Gastroesophageal sphincter (tissue), 4 donors: ENCODE measurements around the gene GALNTL6. TPM values are rescaled to one million over a fixed set of nuclear protein-coding genes. Genes with fewer than 3 reads are reported as not detected.

Source experiments
- ATAC-seq: fragments of 150-250 bp; one replicate; pipeline ENCODE4 v1.9.1; 2016; ENCODE audit warnings: mild to moderate bottlenecking, moderate library complexity
- H3K27ac ChIP-seq, 4 donors: fragments of 200-600 bp; sonication (generic) in 3 of 4; 1 replicate in 3 of 4; 2 replicates in 1 of 4; pipeline ENCODE4 v1.5.1; 2016 to 2019
- H3K27me3 ChIP-seq: fragments of 200-600 bp; sonication (generic); one replicate; pipeline ENCODE4 v1.5.1; 2019
- H3K36me3 ChIP-seq, 2 donors: fragments of 200-600 bp; sonication (generic); one replicate each; pipeline ENCODE4 v1.5.1; 2019; ENCODE audit warnings: control low read depth in 1 of 2
- H3K4me1 ChIP-seq, 3 donors: fragments of 200-600 bp; sonication (generic); 1 replicate in 2 of 3; 2 replicates in 1 of 3; pipeline ENCODE4 v1.5.1; 2016 to 2019; ENCODE audit warnings: control low read depth in 2 of 3
- H3K4me3 ChIP-seq, 2 donors: fragments of 200-600 bp; sonication (generic); one replicate each; pipeline ENCODE4 v1.5.1; 2019; ENCODE audit warnings: mild to moderate bottlenecking in 1 of 2, moderate library complexity in 1 of 2
- H3K9me3 ChIP-seq, 3 donors: fragments of 200-600 bp; sonication (generic); one replicate each; pipeline ENCODE4 v1.5.1; 2017 to 2019; ENCODE audit warnings: control low read depth in 2 of 3
- CTCF ChIP-seq, 4 experiments: fragments of 200-600 bp in 2 of 4; fragments of 450-650 bp in 2 of 4; sonication (generic) in 1 of 4; IDR thresholded peaks; one replicate each; pipeline ENCODE4 v1.5.1; 2017 to 2019; ENCODE audit warnings: antibody characterized with exemption in 4 of 4, mild to moderate bottlenecking in 2 of 4, moderate library complexity in 2 of 4
- EP300 ChIP-seq: sonication (generic); formaldehyde crosslinking; IDR thresholded peaks from one replicate; pipeline ENCODE4 v1.6.1; 2017; ENCODE audit warnings: antibody characterized with exemption, mild to moderate bottlenecking
- POLR2A ChIP-seq, 2 donors: fragments of 450-650 bp; IDR thresholded peaks; one replicate each; pipeline ENCODE4 v1.6.1; 2017; ENCODE audit warnings: antibody characterized with exemption in 2 of 2, mild to moderate bottlenecking in 2 of 2, moderate library complexity in 1 of 2
- POLR2AphosphoS5 ChIP-seq: sonication (generic); formaldehyde crosslinking; IDR thresholded peaks from one replicate; pipeline ENCODE4 v1.6.1; 2017; ENCODE audit warnings: antibody characterized with exemption
- WGBS, 2 donors: methylation state at CpG; one replicate each; pipeline ENCODE4 v1.1.5; 2018; ENCODE audit warnings: low coverage in 1 of 2; 5-methylcytosine and 5-hydroxymethylcytosine counted together
- total RNA-seq, 4 donors: library from RNA; depleted of rRNA; stranded (reverse); fragments of >200 nt; gene quantifications; one replicate each; pipeline ENCODE4 v1.1.0, GENCODE V29; 2016

Gene GALNTL6
- total RNA-seq, 4 donors from 2014 or later, result not detected

- no peaks in the 10 kb centered on the region for H3K9me3 ChIP-seq
- TF ChIP-seq POLR2AphosphoS5, result no peak
- TF ChIP-seq CTCF (IDR thresholded peaks at IDR 0.05), result no peak
- no peak for TF ChIP-seq POLR2A (IDR thresholded peaks at IDR 0.05)
- no peak for TF ChIP-seq EP300
- no peak overlapping the region for H3K4me3 ChIP-seq
- H3K27me3 ChIP-seq, result no peaks in the 10 kb centered on the region
- H3K27ac ChIP-seq, result no peak overlapping the region
- WGBS, 2 donors, result 75 to 77% methylated on average over 4 of the region's 4 CpGs
- H3K36me3 ChIP-seq, result no peaks in the 10 kb centered on the region
- ATAC-seq, result no peak
- H3K4me1 ChIP-seq, result no peaks in the 10 kb centered on the region
Measured at GRCh38 chr4:172808196-172808595, 995.0 kb downstream of the GALNTL6 start.

GRCh38 chr4:172809319-172809718 is 996.1 kb downstream of the GALNTL6 start:
- Histone ChIP-seq H3K4me3 (no peak overlapping the region), H3K9me3 (no peaks in the 10 kb centered on the region), H3K27me3 (no peaks in the 10 kb centered on the region), H3K27ac (no peak overlapping the region), H3K36me3 (no peaks in the 10 kb centered on the region), H3K4me1 (no peaks in the 10 kb centered on the region)
- ATAC-seq, result no peak
- 53 to 65% methylated on average over 6 to 7 of the region's 7 CpGs for WGBS, 2 donors
- TF ChIP-seq CTCF (IDR thresholded peaks at IDR 0.05), result no peak
- no peak for TF ChIP-seq POLR2A (IDR thresholded peaks at IDR 0.05)
- no peak for TF ChIP-seq EP300
- TF ChIP-seq POLR2AphosphoS5, result no peak

- H3K9me3 ChIP-seq, result no peaks in the 10 kb centered on the region
- WGBS, 2 donors, result 69 to 80% methylated on average over 4 of the region's 11 CpGs
- H3K4me3 ChIP-seq, result no peak overlapping the region
- H3K4me1 ChIP-seq, result no peaks in the 10 kb centered on the region
- TF ChIP-seq EP300 (no peak), CTCF (IDR thresholded peaks at IDR 0.05) (no peak), POLR2AphosphoS5 (no peak), POLR2A (IDR thresholded peaks at IDR 0.05) (no peak)
- ATAC-seq, result no peak
- H3K27ac ChIP-seq, result no peak overlapping the region
- no peaks in the 10 kb centered on the region for H3K27me3 ChIP-seq
- H3K36me3 ChIP-seq, result no peaks in the 10 kb centered on the region
Measured at GRCh38 chr4:172813359-172813923, 1000.2 kb downstream of the GALNTL6 start.

GRCh38 chr4:172815499-172816164 is 1002.4 kb downstream of the GALNTL6 start:
- no peak for ATAC-seq
- no peaks in the 10 kb centered on the region for H3K9me3 ChIP-seq
- WGBS, 2 donors, result 75 to 89% methylated on average over 6 of the region's 8 CpGs
- TF ChIP-seq POLR2A (IDR thresholded peaks at IDR 0.05), result no peak
- no peak for TF ChIP-seq EP300
- no peak for TF ChIP-seq CTCF (IDR thresholded peaks at IDR 0.05)
- no peak for TF ChIP-seq POLR2AphosphoS5
- no peak overlapping the region for H3K27ac ChIP-seq
- H3K36me3 ChIP-seq, result no peaks in the 10 kb centered on the region
- H3K4me3 ChIP-seq, result no peak overlapping the region
- H3K27me3 ChIP-seq, result no peaks in the 10 kb centered on the region
- H3K4me1 ChIP-seq, result no peaks in the 10 kb centered on the region

- no peak for TF ChIP-seq POLR2AphosphoS5
- TF ChIP-seq EP300, result no peak
- TF ChIP-seq POLR2A (IDR thresholded peaks at IDR 0.05), result no peak
- no peak for TF ChIP-seq CTCF (IDR thresholded peaks at IDR 0.05)
- Histone ChIP-seq H3K4me1 (no peaks in the 10 kb centered on the region), H3K36me3 (no peaks in the 10 kb centered on the region), H3K27me3 (no peaks in the 10 kb centered on the region), H3K4me3 (no peak overlapping the region), H3K9me3 (no peaks in the 10 kb centered on the region), H3K27ac (no peak overlapping the region)
- no peak for ATAC-seq
- 71% methylated on average over 1 of the region's 1 CpG; no CpG with 5 or more reads in 1 of the 2 donors for whole genome bisulfite sequencing, 2 donors
Measured at GRCh38 chr4:172818901-172819300, 1005.7 kb downstream of the GALNTL6 start.
